HPDE6-E6E7 (cell line): ENCODE measurements around the gene CNPY3.

ENCODE experiments used
- DNase-seq: peaks from one replicate; pipeline ENCODE4 v3.0.0; 2011; ENCODE audit warnings: missing footprints; ENCODE audit errors: extremely low spot score

CNPY3 gene

DNA sequence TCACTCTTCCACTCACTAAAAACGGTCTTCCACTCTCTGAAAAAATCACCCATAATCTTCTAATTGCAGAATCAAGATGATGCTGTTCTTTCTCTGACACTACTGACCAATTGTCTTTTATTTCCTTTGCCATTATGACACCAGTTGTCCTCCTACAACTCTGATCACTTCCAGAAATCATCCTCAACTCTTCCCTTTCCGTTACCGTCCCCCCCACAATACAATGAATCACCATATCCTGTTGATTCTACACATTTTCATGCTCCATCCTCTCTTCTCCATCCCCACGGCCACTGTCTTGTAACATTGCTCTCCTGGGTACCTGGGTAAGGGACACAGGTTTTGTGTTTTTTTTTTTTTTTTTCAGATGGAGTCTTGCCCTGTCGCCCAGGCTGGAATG is 52.6 kb downstream of the CNPY3 start:
- no peak for DNase-seq

DNA sequence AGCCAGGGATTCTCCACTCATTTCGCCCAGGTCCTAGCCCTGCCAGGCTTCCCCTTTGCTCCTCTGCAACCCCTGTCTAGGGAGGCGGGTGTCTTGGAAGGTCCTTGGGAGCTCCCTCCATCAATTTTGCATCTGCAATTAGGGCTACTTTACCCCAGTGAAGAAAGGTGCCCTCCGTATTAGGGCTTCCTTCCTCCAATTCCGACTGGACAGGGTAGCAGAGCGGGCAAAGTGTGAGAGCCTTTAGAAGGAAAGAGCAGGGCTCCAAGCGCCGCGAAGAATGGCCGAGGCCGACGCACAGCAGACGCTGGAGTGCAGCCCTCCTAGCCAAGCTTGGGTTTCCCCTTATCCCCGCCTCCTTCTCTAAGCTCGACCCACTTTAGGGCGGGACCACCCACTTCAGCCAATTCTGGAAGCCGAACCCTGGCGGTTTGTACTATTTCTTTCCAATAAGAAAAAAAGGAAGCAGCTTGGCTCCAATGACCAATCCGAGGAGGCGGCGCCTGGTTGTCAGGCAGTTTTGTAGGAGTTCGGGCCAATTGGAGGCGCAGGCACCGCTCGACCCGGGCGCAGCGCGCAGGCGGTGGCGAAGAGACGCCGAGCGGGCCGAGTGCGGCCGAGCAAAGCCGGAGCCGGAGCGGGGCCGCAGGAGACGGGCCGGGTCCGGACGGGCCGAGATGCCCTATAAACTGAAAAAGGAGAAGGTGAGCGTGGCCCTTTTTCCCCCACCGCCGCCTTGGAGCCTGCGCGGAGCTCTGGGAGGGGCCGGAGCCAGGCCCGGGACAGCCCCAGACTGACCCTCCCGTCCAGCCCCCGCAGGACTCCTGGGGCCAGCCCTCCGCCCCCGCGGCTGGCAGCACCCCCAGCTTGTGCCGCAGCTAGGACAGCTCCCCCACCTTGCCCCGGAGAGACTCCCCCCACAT is 55.0 kb downstream of the CNPY3 start, which contains the start of gene PPP2R5D:
TSS of gene PPP2R5D (plus strand) at position 570 of the 923 bp plus-strand sequence. CDS start at position 678, 108 bp downstream.
- DNase-seq = peak; percentile 98

DNA sequence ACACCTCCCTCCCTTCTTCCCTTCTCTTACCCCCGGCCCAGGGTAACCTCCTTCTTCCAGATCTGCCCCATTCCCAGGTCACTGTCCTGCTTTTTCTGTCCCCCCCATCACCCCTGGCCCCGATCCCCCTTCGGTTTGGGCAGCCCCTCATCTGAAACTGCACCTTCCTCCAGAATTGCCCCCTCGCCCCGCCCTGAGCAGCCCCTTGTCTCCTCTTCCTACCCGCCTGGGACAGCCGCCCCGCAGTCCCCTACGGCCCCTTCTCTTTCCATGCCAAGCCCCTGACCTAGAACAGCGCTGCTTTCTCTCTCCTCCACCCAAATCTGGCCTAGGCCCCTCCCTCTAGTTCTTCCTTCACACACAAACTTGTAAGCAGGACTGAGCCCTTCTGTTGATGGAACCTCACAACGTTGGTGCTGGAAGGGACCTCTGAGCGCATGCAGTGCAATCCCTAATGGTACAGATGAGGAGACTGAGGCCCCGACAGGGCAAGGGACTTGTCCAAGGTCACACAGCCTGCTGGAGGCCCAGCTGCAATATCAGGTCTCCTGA is 55.7 kb downstream of the CNPY3 start:
- DNase-seq = no peak

DNA sequence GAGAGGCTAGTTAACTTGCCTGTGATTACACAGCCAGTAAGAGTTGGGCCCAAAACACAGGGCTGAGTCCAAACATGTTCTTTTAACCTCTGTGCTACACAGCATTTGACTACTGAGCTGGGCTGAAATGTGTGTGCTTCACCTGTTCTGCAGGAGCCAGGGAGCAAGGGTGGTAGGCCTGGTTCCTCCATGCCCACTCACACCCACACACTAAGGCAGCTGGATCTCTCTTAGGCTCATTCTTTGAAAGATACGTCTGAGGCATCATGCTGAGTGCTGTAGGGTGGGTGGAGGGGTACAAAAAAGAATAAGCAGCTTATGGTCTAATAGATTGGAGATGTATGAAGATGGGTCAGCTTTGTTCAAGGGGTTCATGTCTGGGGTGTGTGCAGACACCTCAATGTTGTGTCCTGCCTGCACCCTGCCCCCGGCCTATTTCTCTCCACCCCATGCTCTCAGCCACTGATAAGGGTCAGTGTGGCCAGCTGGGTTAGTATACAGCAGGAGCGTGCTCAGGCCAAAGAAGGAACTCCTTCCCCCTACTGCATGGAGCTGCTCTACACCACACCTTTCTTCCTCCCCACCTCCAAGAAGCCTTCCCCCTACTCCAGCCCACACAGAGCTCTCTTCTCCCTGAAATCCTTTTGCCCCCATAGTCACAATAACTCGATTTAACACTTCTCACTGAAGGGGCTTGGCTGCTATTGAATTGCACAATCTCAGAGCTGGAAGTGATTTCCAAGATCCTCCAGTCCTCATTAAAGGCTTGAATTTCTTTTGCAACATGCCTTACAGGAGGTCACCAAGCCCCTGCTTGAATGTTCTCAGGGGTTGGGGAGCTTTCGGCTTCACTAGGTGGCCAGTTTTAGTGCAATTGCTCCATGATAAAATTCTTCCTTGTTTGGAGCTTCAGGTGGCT is 58.5 kb downstream of the CNPY3 start:
- DNase-seq = no peak

DNA sequence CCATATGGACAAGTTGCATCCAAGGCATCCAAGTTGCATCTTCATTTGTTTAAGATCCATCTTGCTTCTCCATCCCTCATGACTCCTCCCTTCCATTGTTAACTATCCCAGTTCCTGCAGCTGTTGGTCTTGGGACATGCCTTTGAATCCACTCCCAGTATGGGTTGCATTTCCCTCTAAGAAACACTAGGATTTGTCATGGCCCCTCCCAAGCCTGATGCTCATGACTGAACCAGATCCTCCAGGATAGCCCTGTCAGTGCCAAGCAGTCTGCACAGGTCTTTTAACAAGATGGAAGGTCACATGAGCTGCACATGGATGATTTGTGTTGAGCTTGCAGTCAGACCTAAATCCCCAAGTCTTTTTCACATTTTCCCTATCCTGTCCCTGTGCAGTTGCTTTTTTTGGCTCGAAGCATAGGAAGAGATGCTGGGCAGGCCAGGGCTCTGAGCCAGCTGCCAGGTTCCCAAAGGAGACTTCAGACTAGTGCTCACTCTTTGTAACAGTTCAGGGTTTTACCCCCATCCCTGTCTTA is 59.3 kb downstream of the CNPY3 start:
- no peak for DNase-seq
